ENCODE data around the gene DDAH1. TPM values are rescaled to one million over a fixed set of nuclear protein-coding genes. Genes with fewer than 3 reads are reported as not detected.

Gene DDAH1
- total and polyA plus RNA-seq, 2 experiments from 2014 or later = 29.4 to 41.7 TPM

- ATAC-seq = no peak
- Histone ChIP-seq H3F3A (replicated peaks; ENCODE audit: low read depth) (no peaks in the 10 kb centered on the region), H3K4me3 (no peak overlapping the region), H3K27ac (ENCODE audit: low read depth) (no peak overlapping the region), H3K36me3 (ENCODE audit: insufficient read depth) (no peaks in the 10 kb centered on the region), H3K4me2 (no peak overlapping the region), H3K27me3 (ENCODE audit: insufficient read depth) (no peaks in the 10 kb centered on the region), H3K4me1 (ENCODE audit: insufficient read depth) (no peaks in the 10 kb centered on the region), H3K79me2 (replicated peaks; ENCODE audit: insufficient read depth) (no peaks in the 10 kb centered on the region), H2AFZ (no peak overlapping the region), H4K20me1 (replicated peaks; ENCODE audit: insufficient read depth) (no peaks in the 10 kb centered on the region), H3K9me2 (ENCODE audit: insufficient read depth) (no peaks in the 10 kb centered on the region)
- H3K9me3 Mint-ChIP-seq = no peaks in the 10 kb centered on the region
- DNase-seq (ENCODE audit: low spot score) = no peak
- TF ChIP-seq ZNF114 (CRISPR knock-in tag; IDR thresholded peaks at IDR 0.05) = no peak
- TF ChIP-seq ZNF462 (CRISPR knock-in tag; IDR thresholded peaks at IDR 0.05) = no peak
- TF ChIP-seq JUNB (IDR thresholded peaks at IDR 0.05; ENCODE audit: unreplicated experiment) = no peak
- TF ChIP-seq NANOG (IDR thresholded peaks at IDR 0.05; ENCODE audit: borderline replicate concordance) = no peak
- TF ChIP-seq ETS1 (IDR thresholded peaks at IDR 0.05) = no peak
- TF ChIP-seq CREB1 (CRISPR knock-in tag; IDR thresholded peaks at IDR 0.05; ENCODE audit: low read depth) = no peak
- no peak for TF ChIP-seq EZH2phosphoT487 (IDR thresholded peaks at IDR 0.05; ENCODE audit: unreplicated experiment)
- no peak for TF ChIP-seq CTCF (conservative IDR thresholded peaks at IDR 0.05; ENCODE audit: low read depth in 2 of 2)
- TF ChIP-seq STAT1 (IDR thresholded peaks at IDR 0.05; ENCODE audit: unreplicated experiment) = no peak
- TF ChIP-seq POLR2AphosphoS5 (IDR thresholded peaks at IDR 0.05; ENCODE audit: low read depth) = no peak
- no peak for TF ChIP-seq EZH2 (IDR thresholded peaks at IDR 0.05; ENCODE audit: low read depth, unreplicated experiment)
- TF ChIP-seq REST (IDR thresholded peaks at IDR 0.05; ENCODE audit: unreplicated experiment) = no peak
- TF ChIP-seq ZNF331 (CRISPR knock-in tag; IDR thresholded peaks at IDR 0.05; ENCODE audit: low read depth) = no peak
- H3K4me1 Mint-ChIP-seq = no peaks in the 10 kb centered on the region
- no peak overlapping the region for H3K4me3 Mint-ChIP-seq
- H3K27ac Mint-ChIP-seq = no peak overlapping the region
- H3K36me3 Mint-ChIP-seq (ENCODE audit: low read depth) = no peaks in the 10 kb centered on the region
- H3K27me3 Mint-ChIP-seq (ENCODE audit: insufficient read depth, low read depth, poor library complexity) = no peaks in the 10 kb centered on the region
These were observed 101.9 kb downstream of the DDAH1 start for GRCh38 chr1:85363092-85363491.

Data from GM23338 (cell line).